GM19452 (cell line): ENCODE results near the gene MED13.

Experiments
- ATAC-seq: cut with Tn5 transposase; IDR thresholded peaks from one replicate; pipeline ENCODE4 v1.9.1; 2021; ENCODE audit not compliant: unreplicated experiment

Gene MED13

GRCh38 chr17:62064791-62065563 lies at the start of gene MED13:
Gene MED13, minus strand, starts transcription at chr17:62065278. Its CDS starts 73 bp downstream, at chr17:62065205.
- no peak for ATAC-seq

GRCh38 chr17:62112229-62112628 lies 47.2 kb upstream of the MED13 start:
- ATAC-seq: no peak

- ATAC-seq: no peak
These were observed 46.6 kb upstream of the MED13 start for GRCh38 chr17:62111562-62112171.

- no peak for ATAC-seq
These were observed 45.9 kb upstream of the MED13 start for GRCh38 chr17:62110923-62111484.

- ATAC-seq: no peak
These were observed 44.8 kb upstream of the MED13 start for GRCh38 chr17:62109924-62110323.

- peak; percentile 98 for ATAC-seq
These were observed 44.4 kb upstream of the MED13 start for GRCh38 chr17:62109378-62109902.

- ATAC-seq: no peak
These were observed 40.8 kb upstream of the MED13 start for GRCh38 chr17:62105861-62106260.

GRCh38 chr17:62105357-62105756 lies 40.3 kb upstream of the MED13 start:
- ATAC-seq: no peak

GRCh38 chr17:62101515-62101914 lies 36.4 kb upstream of the MED13 start:
- ATAC-seq: no peak

- ATAC-seq: no peak
These were observed 36.0 kb upstream of the MED13 start for GRCh38 chr17:62101090-62101489.

GRCh38 chr17:62100055-62100454 lies 35.0 kb upstream of the MED13 start:
- ATAC-seq: no peak

- no peak for ATAC-seq
These were observed 34.5 kb upstream of the MED13 start for GRCh38 chr17:62099532-62099931.

GRCh38 chr17:62098623-62099231 lies 33.6 kb upstream of the MED13 start:
- ATAC-seq: peak; percentile 89

GRCh38 chr17:62096401-62096670 lies 31.3 kb upstream of the MED13 start:
- no peak for ATAC-seq

- ATAC-seq: no peak
These were observed 29.1 kb upstream of the MED13 start for GRCh38 chr17:62094175-62094574.

GRCh38 chr17:62093188-62094155 lies 28.4 kb upstream of the MED13 start:
- peak; percentile 93 for ATAC-seq

- no peak for ATAC-seq
These were observed 27.7 kb upstream of the MED13 start for GRCh38 chr17:62092784-62093183.

GRCh38 chr17:62091804-62092203 lies 26.7 kb upstream of the MED13 start:
- ATAC-seq: no peak

GRCh38 chr17:62090868-62091267 lies 25.8 kb upstream of the MED13 start:
- no peak for ATAC-seq

- no peak for ATAC-seq
These were observed 25.1 kb upstream of the MED13 start for GRCh38 chr17:62090021-62090824.
